ENCODE data around the gene AKR7A3. TPM values are rescaled to one million over a fixed set of nuclear protein-coding genes. Genes with fewer than 3 reads are reported as not detected.

The AKR7A3 gene
- total and polyA plus RNA-seq, 2 of the 4 experiments (the other 2 are of a cell fraction) = 0.18 to 0.62 TPM

DNA sequence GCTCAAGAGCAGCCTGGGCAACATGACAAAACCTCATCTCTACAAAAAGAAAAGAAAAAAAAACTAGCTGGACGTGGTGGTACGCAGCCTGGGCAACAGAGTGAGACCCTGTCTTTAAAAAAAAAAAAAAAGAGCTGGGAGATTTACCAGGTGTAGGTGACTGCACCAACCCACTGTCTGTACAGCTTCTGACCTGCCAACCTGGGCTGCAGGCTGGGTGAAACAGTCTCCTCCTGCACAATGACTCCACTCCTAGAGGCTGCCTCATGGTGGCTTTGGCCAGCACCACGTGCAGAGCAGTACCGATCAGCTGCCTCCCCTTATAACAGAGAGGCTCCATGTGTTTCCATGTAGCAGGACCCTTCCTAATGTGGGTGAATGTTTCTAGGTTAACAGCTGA, 33.3 kb downstream of the AKR7A3 start:
- Histone ChIP-seq H2AK5ac (ENCODE audit: low read depth, low read length) (no peak overlapping the region), H3K79me1 (ENCODE audit: low read depth in 1 of 2, low read length in 2 of 2) (peaks cover 31 to 60% of the 10 kb centered on the region in 2 experiments), H3K14ac (replicated peaks; ENCODE audit: low read depth, low read length) (no peak overlapping the region), H4K91ac (ENCODE audit: insufficient read depth, low read depth, low read length) (no peak overlapping the region), H4K5ac (ENCODE audit: low read depth, low read length) (no peak overlapping the region), H3K27me3 (ENCODE audit: control insufficient read depth, insufficient read depth, low read length) (no peaks in the 10 kb centered on the region), H3K27ac (ENCODE audit: insufficient read depth, low read length) (no peak overlapping the region), H3K4ac (ENCODE audit: low read depth, low read length) (no peak overlapping the region), H3K4me3 (ENCODE audit: insufficient read depth, low read depth, low read length) (no peak overlapping the region), H4K8ac (ENCODE audit: low read depth in 2 of 2, low read length in 2 of 2) (no peak overlapping the region), H3K18ac (ENCODE audit: low read depth, low read length) (no peak overlapping the region), H2AFZ (replicated peaks; ENCODE audit: low read length, poor library complexity) (no peak overlapping the region), H3K4me1 (ENCODE audit: control insufficient read depth, insufficient read depth, low read length) (0 out of 2 replicates have a peak, but pooled peaks cover 2% of the 10 kb centered on the region), H3K9ac (ENCODE audit: low read depth, low read length) (no peak overlapping the region), H4K20me1 (ENCODE audit: insufficient read depth, low read length) (peaks cover 24% of the 10 kb centered on the region), H3K4me2 (ENCODE audit: low read depth, low read length) (no peak overlapping the region), H3K36me3 (ENCODE audit: control insufficient read depth, insufficient read depth, low read length) (peaks cover 40% of the 10 kb centered on the region), H2AK9ac (replicated peaks; ENCODE audit: low read depth, low read length, poor library complexity) (no peak overlapping the region), H3K56ac (ENCODE audit: extremely low read depth, insufficient read depth, low read length) (no peak overlapping the region), H2BK5ac (ENCODE audit: low read depth, low read length, poor library complexity, severe bottlenecking) (no peak overlapping the region), H3K9me3 (ENCODE audit: control insufficient read depth, insufficient read depth, low read length) (no peaks in the 10 kb centered on the region), H2BK20ac (ENCODE audit: low read depth, low read length) (no peak overlapping the region), H3K9me1 (ENCODE audit: insufficient read depth, low read length) (peaks cover 6% of the 10 kb centered on the region), H3K23ac (ENCODE audit: low read depth, low read length) (no peak overlapping the region), H2BK15ac (ENCODE audit: low read depth, low read length) (no peak overlapping the region), H2BK120ac (ENCODE audit: low read depth, low read length) (no peak overlapping the region)
- no CpG with 5 or more reads among the region's 4 CpGs for WGBS, 2 experiments (ENCODE audit: extremely low coverage in 2 of 2, insufficient read length in 1 of 2)
- intact Hi-C loops (cut with micrococcal nuclease) (no loop called here), in situ Hi-C loops (cut with MboI; ENCODE audit: low sequenced_read_pairs) (no loop called here), dilution Hi-C loops (cut with HindIII; ENCODE audit: low sequenced_read_pairs, unreplicated experiment) (no loop called here)
- ChIA-PET CTCF (interaction anchor here (1.0 kb wide), 1 partner anchor 14 kb away, joined by 3 read pairs; no protein-coding TSS in a partner anchor), POLR2A (ENCODE audit: unreplicated experiment) (no interaction called here)
- DNase-seq = no peak
- BruUV-seq (replicated peaks) = no TSS peak
- TF ChIP-seq NFE2L2 (IDR thresholded peaks at IDR 0.05; ENCODE audit: low read depth, low read length) (no peak), MXI1 (IDR thresholded peaks at IDR 0.05; ENCODE audit: borderline replicate concordance, low read depth, low read length) (no peak)
- no peak for ATAC-seq (ENCODE audit: low read depth)

All from IMR-90 (cell line).